Posterior vena cava (tissue), 2 donors: ENCODE results near the gene BDNF. TPM values are rescaled to one million over a fixed set of nuclear protein-coding genes. Genes with fewer than 3 reads are reported as not detected.

Experiments used
- DNase-seq: peaks from one replicate; pipeline ENCODE4 v3.0.0-alpha.2; 2020; ENCODE audit warnings: low spot score
- intact Hi-C, 2 donors: fragments of 100-400 bp; cut with DNase I; formaldehyde crosslinking; loops; one replicate each; pipeline versions ENCODE4 v1.14.1 to v1.14.2; 2022 to 2023
- total RNA-seq, 2 donors: library from RNA; stranded (reverse); fragmentation: NEBNext Ultra II Directional; extraction: Animal tissue kit (Norgen Biotek cat#: 25700); gene quantifications; one replicate each; pipeline ENCODE4 v1.2.1, GENCODE V29; 2021
- donor health status: DM: yes; HTN: yes; CAD: no.
- donor health status: DM: yes; HTN: yes; CAD: no.

Gene BDNF
- total RNA-seq, 2 donors from 2014 or later: 12.5 to 35.7 TPM

GRCh38 chr11:27716216-27716615 is 16.0 kb upstream of the BDNF start:
- no peak for DNase-seq
- intact Hi-C loops: no loop called here

- no peak for DNase-seq
- intact Hi-C loops: no loop called here
These were observed 11.5 kb upstream of the BDNF start for GRCh38 chr11:27711725-27712124.

- intact Hi-C loops: no loop called here
- no peak for DNase-seq
These were observed 10.3 kb upstream of the BDNF start for GRCh38 chr11:27710536-27710935.

- intact Hi-C loops: loop anchor here (10.0 kb wide), 2 partner anchors 397 to 817 kb away; partner anchors contain the start of genes KIF18A (in 1 of the 2) and METTL15 (in 1 of the 2)
- DNase-seq: no peak
These were observed 7.4 kb upstream of the BDNF start for GRCh38 chr11:27707676-27708075.

GRCh38 chr11:27705873-27706820 is 5.9 kb upstream of the BDNF start:
- intact Hi-C loops: loop anchor here (10.0 kb wide), 2 partner anchors 399 to 819 kb away; partner anchors contain the start of genes KIF18A (in 1 of the 2) and METTL15 (in 1 of the 2)
- no peak for DNase-seq

- DNase-seq: no peak
- intact Hi-C loops: loop anchor here (10.0 kb wide), 2 partner anchors 401 to 821 kb away; partner anchors contain the start of genes KIF18A (in 1 of the 2) and METTL15 (in 1 of the 2)
These were observed 3.2 kb upstream of the BDNF start for GRCh38 chr11:27703481-27703880.

GRCh38 chr11:27702811-27703210 is 2.6 kb upstream of the BDNF start:
- DNase-seq: no peak
- intact Hi-C loops: loop anchor here (10.0 kb wide), 2 partner anchors 402 to 822 kb away; partner anchors contain the start of genes KIF18A (in 1 of the 2) and METTL15 (in 1 of the 2)

GRCh38 chr11:27701355-27702105 is 1.3 kb upstream of the BDNF start:
- intact Hi-C loops: loop anchor here (10.0 kb wide), 2 partner anchors 403 to 823 kb away; partner anchors contain the start of genes KIF18A (in 1 of the 2) and METTL15 (in 1 of the 2)
- no peak for DNase-seq

GRCh38 chr11:27699926-27700350 is 317 bp downstream of the BDNF start:
- DNase-seq: no peak

GRCh38 chr11:27699242-27699925 is 871 bp downstream of the BDNF start:
- intact Hi-C loops: loop anchor here in 1 of 2 donors (10.0 kb wide), 2 partner anchors 835 to 995 kb away; no protein-coding TSS in a partner anchor
- DNase-seq: no peak

More at GRCh38 chr11:27699926-27700350, 317 bp downstream of the BDNF start:
- intact Hi-C loops: loop anchor here (10.0 kb wide), 4 partner anchors 405 to 995 kb away; partner anchors contain the start of genes KIF18A (in 1 of the 2) and METTL15 (in 1 of the 2)

GRCh38 chr11:27698872-27699241 is 1.4 kb downstream of the BDNF start:
- DNase-seq: peak; percentile 90
- intact Hi-C loops: loop anchor here in 1 of 2 donors (10.0 kb wide), 2 partner anchors 836 to 996 kb away; no protein-coding TSS in a partner anchor

GRCh38 chr11:27697679-27698275 is 2.5 kb downstream of the BDNF start:
- DNase-seq: no peak
- intact Hi-C loops: loop anchor here in 1 of 2 donors (10.0 kb wide), 2 partner anchors 837 to 997 kb away; no protein-coding TSS in a partner anchor

- intact Hi-C loops: loop anchor here in 1 of 2 donors (10.0 kb wide), 2 partner anchors 838 to 998 kb away; no protein-coding TSS in a partner anchor
- DNase-seq: no peak
These were observed 3.3 kb downstream of the BDNF start for GRCh38 chr11:27696961-27697360.

GRCh38 chr11:27696115-27696514 is 4.1 kb downstream of the BDNF start:
- intact Hi-C loops: loop anchor here in 1 of 2 donors (10.0 kb wide), 2 partner anchors 839 to 999 kb away; no protein-coding TSS in a partner anchor
- no peak for DNase-seq

GRCh38 chr11:27694992-27695391 is 5.3 kb downstream of the BDNF start:
- no peak for DNase-seq
- intact Hi-C loops: loop anchor here in 1 of 2 donors (10.0 kb wide), 2 partner anchors 840 to 1000 kb away; no protein-coding TSS in a partner anchor

- intact Hi-C loops: loop anchor here in 1 of 2 donors (10.0 kb wide), 2 partner anchors 841 to 1001 kb away; no protein-coding TSS in a partner anchor
- no peak for DNase-seq
These were observed 6.9 kb downstream of the BDNF start for GRCh38 chr11:27693398-27693797.

- DNase-seq: no peak
- intact Hi-C loops: loop anchor here in 1 of 2 donors (10.0 kb wide), 2 partner anchors 842 to 1002 kb away; no protein-coding TSS in a partner anchor
These were observed 7.5 kb downstream of the BDNF start for GRCh38 chr11:27692781-27693180.

- intact Hi-C loops: no loop called here
These were observed 12.2 kb downstream of the BDNF start for GRCh38 chr11:27688076-27688475.

More at GRCh38 chr11:27688076-27688475, 12.2 kb downstream of the BDNF start:
- DNase-seq: no peak
